Measurements from ENCODE around the gene DENND2D. TPM values are rescaled to one million over a fixed set of nuclear protein-coding genes. Genes with fewer than 3 reads are reported as not detected.

DENND2D gene
- 100 to 1,000 TPM; 134 to 165 TPM for total RNA-seq

GRCh38 chr1:111199881-111200801 is at the start of gene DENND2D:
Gene DENND2D, minus strand, starts transcription at chr1:111200646. Its CDS starts 187 bp downstream, at chr1:111200459.
- peaks cover 76% of the 10 kb centered on the region for H3K4me1 Mint-ChIP-seq (ENCODE audit: low read depth)
- DNase-seq (peak; percentile 73 to 74), ATAC-seq (replicated peaks in 1 of 2) (peak; percentile 51 to 62)
- peaks cover 31 to 47% of the 10 kb centered on the region in 2 donors for H3K36me3 Mint-ChIP-seq (ENCODE audit: insufficient read depth in 2 of 2)
- H3K9me3 Mint-ChIP-seq: no peaks in the 10 kb centered on the region
- H3K27me3 Mint-ChIP-seq (ENCODE audit: low read depth): no peaks in the 10 kb centered on the region
- H3K4me3 Mint-ChIP-seq: peak within 1 kb of the TSS; percentile 93 to 98
- peak within 1 kb of the TSS; percentile 97 for H3K27ac Mint-ChIP-seq

GRCh38 chr1:111249960-111250359 is 49.5 kb upstream of the DENND2D start:
- no peak overlapping the region for H3K4me3 Mint-ChIP-seq

GRCh38 chr1:111247125-111247838 is 46.8 kb upstream of the DENND2D start:
- H3K4me1 Mint-ChIP-seq (ENCODE audit: low read depth): peaks cover 16% of the 10 kb centered on the region
- H3K27ac Mint-ChIP-seq: no peak overlapping the region
- H3K9me3 Mint-ChIP-seq: no peaks in the 10 kb centered on the region
- ATAC-seq (replicated peaks in 1 of 2) (no peak), DNase-seq (no peak)
- H3K36me3 Mint-ChIP-seq (ENCODE audit: insufficient read depth in 2 of 2): no peaks in the 10 kb centered on the region
- no peaks in the 10 kb centered on the region for H3K27me3 Mint-ChIP-seq (ENCODE audit: low read depth)
- no peak overlapping the region for H3K4me3 Mint-ChIP-seq

More at GRCh38 chr1:111249960-111250359, 49.5 kb upstream of the DENND2D start:
- Mint-ChIP-seq H3K27me3 (ENCODE audit: low read depth) (no peaks in the 10 kb centered on the region), H3K9me3 (no peaks in the 10 kb centered on the region), H3K27ac (no peak overlapping the region), H3K4me1 (ENCODE audit: low read depth) (peaks cover 20% of the 10 kb centered on the region), H3K36me3 (ENCODE audit: insufficient read depth in 2 of 2) (no peaks in the 10 kb centered on the region)
- DNase-seq (no peak), ATAC-seq (replicated peaks in 1 of 2) (no peak)

- ATAC-seq (replicated peaks in 1 of 2) (no peak), DNase-seq (no peak)
- Mint-ChIP-seq H3K4me1 (ENCODE audit: low read depth) (no peaks in the 10 kb centered on the region), H3K9me3 (no peaks in the 10 kb centered on the region), H3K27me3 (ENCODE audit: low read depth) (no peaks in the 10 kb centered on the region), H3K27ac (no peak overlapping the region), H3K4me3 (no peak overlapping the region), H3K36me3 (ENCODE audit: insufficient read depth in 2 of 2) (no peaks in the 10 kb centered on the region)
These were observed 42.5 kb upstream of the DENND2D start for GRCh38 chr1:111242805-111243523.

- Mint-ChIP-seq H3K4me3 (no peak overlapping the region), H3K9me3 (no peaks in the 10 kb centered on the region), H3K4me1 (ENCODE audit: low read depth) (no peaks in the 10 kb centered on the region), H3K27ac (no peak overlapping the region), H3K27me3 (ENCODE audit: low read depth) (no peaks in the 10 kb centered on the region), H3K36me3 (ENCODE audit: insufficient read depth in 2 of 2) (no peaks in the 10 kb centered on the region)
- DNase-seq: no peak
- ATAC-seq (replicated peaks in 1 of 2): no peak
These were observed 41.4 kb upstream of the DENND2D start for GRCh38 chr1:111241797-111242196.

- H3K27me3 Mint-ChIP-seq (ENCODE audit: low read depth): no peaks in the 10 kb centered on the region
- ATAC-seq (replicated peaks in 1 of 2) (no peak), DNase-seq (no peak)
- no peaks in the 10 kb centered on the region for H3K36me3 Mint-ChIP-seq (ENCODE audit: insufficient read depth in 2 of 2)
- H3K4me1 Mint-ChIP-seq (ENCODE audit: low read depth): peaks cover 12% of the 10 kb centered on the region
- no peak overlapping the region for H3K4me3 Mint-ChIP-seq
- no peak overlapping the region for H3K27ac Mint-ChIP-seq
- no peaks in the 10 kb centered on the region for H3K9me3 Mint-ChIP-seq
These were observed 37.8 kb upstream of the DENND2D start for GRCh38 chr1:111238056-111238795.

- H3K27ac Mint-ChIP-seq: no peak overlapping the region
- ATAC-seq (replicated peaks in 1 of 2): no peak
These were observed 36.4 kb upstream of the DENND2D start for GRCh38 chr1:111236806-111237205.

GRCh38 chr1:111236379-111236778 is 35.9 kb upstream of the DENND2D start:
- Mint-ChIP-seq H3K4me3 (no peak overlapping the region), H3K4me1 (ENCODE audit: low read depth) (peaks cover 23% of the 10 kb centered on the region), H3K36me3 (ENCODE audit: insufficient read depth in 2 of 2) (no peaks in the 10 kb centered on the region), H3K27ac (peak overlapping the region; percentile 39), H3K9me3 (no peaks in the 10 kb centered on the region), H3K27me3 (ENCODE audit: low read depth) (no peaks in the 10 kb centered on the region)
- no peak for DNase-seq
- no peak for ATAC-seq (replicated peaks in 1 of 2)

More at GRCh38 chr1:111236806-111237205, 36.4 kb upstream of the DENND2D start:
- Mint-ChIP-seq H3K27me3 (ENCODE audit: low read depth) (no peaks in the 10 kb centered on the region), H3K36me3 (ENCODE audit: insufficient read depth in 2 of 2) (no peaks in the 10 kb centered on the region), H3K9me3 (no peaks in the 10 kb centered on the region), H3K4me3 (no peak overlapping the region), H3K4me1 (ENCODE audit: low read depth) (peaks cover 19% of the 10 kb centered on the region)
- no peak for DNase-seq

GRCh38 chr1:111234866-111235265 is 34.4 kb upstream of the DENND2D start:
- Mint-ChIP-seq H3K4me3 (no peak overlapping the region), H3K27ac (no peak overlapping the region), H3K9me3 (no peaks in the 10 kb centered on the region), H3K36me3 (ENCODE audit: insufficient read depth in 2 of 2) (no peaks in the 10 kb centered on the region), H3K27me3 (ENCODE audit: low read depth) (no peaks in the 10 kb centered on the region), H3K4me1 (ENCODE audit: low read depth) (peaks cover 39% of the 10 kb centered on the region)
- ATAC-seq (replicated peaks in 1 of 2) (peak; percentile 80 to 88), DNase-seq (no peak)

- H3K4me3 Mint-ChIP-seq: no peak overlapping the region
- H3K27ac Mint-ChIP-seq: peak overlapping the region; percentile 10
- H3K4me1 Mint-ChIP-seq (ENCODE audit: low read depth): peaks cover 45% of the 10 kb centered on the region
- no peaks in the 10 kb centered on the region for H3K27me3 Mint-ChIP-seq (ENCODE audit: low read depth)
- no peaks in the 10 kb centered on the region for H3K36me3 Mint-ChIP-seq (ENCODE audit: insufficient read depth in 2 of 2)
- ATAC-seq (replicated peaks in 1 of 2): no peak
- no peaks in the 10 kb centered on the region for H3K9me3 Mint-ChIP-seq
- no peak for DNase-seq
These were observed 33.8 kb upstream of the DENND2D start for GRCh38 chr1:111234258-111234657.

- Mint-ChIP-seq H3K27me3 (ENCODE audit: low read depth) (no peaks in the 10 kb centered on the region), H3K4me1 (ENCODE audit: low read depth) (peaks cover 66% of the 10 kb centered on the region), H3K4me3 (peak overlapping the region in 1 of 2 donors; percentile 33), H3K9me3 (no peaks in the 10 kb centered on the region), H3K36me3 (ENCODE audit: insufficient read depth in 2 of 2) (no peaks in the 10 kb centered on the region), H3K27ac (no peak overlapping the region)
- DNase-seq (no peak), ATAC-seq (replicated peaks in 1 of 2) (no peak)
These were observed 31.7 kb upstream of the DENND2D start for GRCh38 chr1:111232134-111232533.

- no peak for DNase-seq
- Mint-ChIP-seq H3K27ac (no peak overlapping the region), H3K36me3 (ENCODE audit: insufficient read depth in 2 of 2) (no peaks in the 10 kb centered on the region), H3K9me3 (no peaks in the 10 kb centered on the region), H3K4me3 (peak overlapping the region; percentile 51 to 56), H3K27me3 (ENCODE audit: low read depth) (no peaks in the 10 kb centered on the region), H3K4me1 (ENCODE audit: low read depth) (peaks cover 86% of the 10 kb centered on the region)
- ATAC-seq (replicated peaks in 1 of 2): no peak
These were observed 28.3 kb upstream of the DENND2D start for GRCh38 chr1:111228748-111229126.

Data from activated T-cell treated with anti-CD3 and anti-CD28 coated beads, Interleukin-2, amount 50 U/mL, for 72 hours (primary cell).